Measurements from ENCODE around the gene HNRNPD.
"Not testable (repeated sequence)": the region's sequence is repeated elsewhere in the genome, so short reads cannot be mapped to it uniquely, and the experiment has no call there.

Gene HNRNPD

DNA sequence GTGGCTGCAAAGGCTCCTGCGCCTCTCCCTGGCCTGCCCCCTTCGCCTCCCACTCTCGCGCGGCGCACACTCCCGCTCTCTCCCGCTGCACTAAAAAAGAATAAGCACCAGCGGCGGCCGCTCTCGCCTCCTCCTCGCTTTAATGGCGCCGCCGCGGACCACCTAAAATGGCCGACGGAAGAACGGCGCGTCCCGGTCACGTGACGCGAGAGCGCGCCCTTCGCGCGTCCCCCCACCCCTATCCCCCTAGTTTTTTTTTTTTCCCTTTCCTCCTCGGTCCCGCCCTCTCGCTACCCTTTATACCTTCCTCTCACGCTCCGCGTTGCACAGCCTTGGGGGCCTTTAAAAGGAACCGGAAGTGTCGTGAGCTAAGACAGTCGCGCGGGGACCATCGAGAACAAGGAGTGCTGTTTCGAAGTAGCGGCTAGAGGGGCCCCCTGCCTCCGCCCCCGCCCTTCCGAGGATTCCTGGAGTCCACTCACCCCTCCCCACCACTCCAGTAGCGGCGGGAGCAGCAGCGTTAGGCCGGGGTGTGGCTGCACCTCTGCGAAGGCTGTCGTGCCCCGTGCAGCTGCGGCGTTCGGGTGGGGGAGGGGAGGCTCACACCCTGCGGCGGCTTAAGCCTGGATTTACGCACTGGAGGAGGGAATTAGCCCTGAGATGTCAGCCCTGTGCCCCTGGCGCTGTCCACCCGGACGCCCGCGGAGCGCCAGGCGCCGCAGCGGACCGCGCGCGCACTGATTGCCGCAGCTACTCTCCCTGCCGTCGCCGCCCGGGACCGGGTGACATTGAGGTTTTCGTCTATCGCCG lies at the start of gene HNRNPD:
TSS of gene HNRNPD (minus strand) at position 176 of the 810 bp plus-strand sequence. CDS start 313 bp downstream, outside the sequence.
- peak; percentile 98 for DNase-seq

DNA sequence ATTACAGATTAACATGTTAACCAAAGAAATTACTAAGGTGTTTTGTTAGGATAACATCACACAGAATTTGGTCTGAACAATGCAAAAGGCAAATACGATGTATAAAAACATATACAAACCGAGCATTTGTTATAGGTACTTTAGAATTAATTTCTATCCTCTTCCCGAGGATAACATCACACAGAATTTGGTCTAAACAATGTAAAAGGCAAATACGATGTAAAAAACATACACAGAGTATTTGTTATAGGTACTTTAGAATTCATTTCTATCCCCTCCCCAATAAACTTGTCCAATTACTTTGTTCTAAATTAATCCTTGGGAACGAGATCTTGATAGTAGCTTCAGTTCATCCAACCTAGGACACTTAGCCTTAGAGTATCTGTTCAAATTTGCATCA lies 48.8 kb upstream of the HNRNPD start:
- DNase-seq = no peak

DNA sequence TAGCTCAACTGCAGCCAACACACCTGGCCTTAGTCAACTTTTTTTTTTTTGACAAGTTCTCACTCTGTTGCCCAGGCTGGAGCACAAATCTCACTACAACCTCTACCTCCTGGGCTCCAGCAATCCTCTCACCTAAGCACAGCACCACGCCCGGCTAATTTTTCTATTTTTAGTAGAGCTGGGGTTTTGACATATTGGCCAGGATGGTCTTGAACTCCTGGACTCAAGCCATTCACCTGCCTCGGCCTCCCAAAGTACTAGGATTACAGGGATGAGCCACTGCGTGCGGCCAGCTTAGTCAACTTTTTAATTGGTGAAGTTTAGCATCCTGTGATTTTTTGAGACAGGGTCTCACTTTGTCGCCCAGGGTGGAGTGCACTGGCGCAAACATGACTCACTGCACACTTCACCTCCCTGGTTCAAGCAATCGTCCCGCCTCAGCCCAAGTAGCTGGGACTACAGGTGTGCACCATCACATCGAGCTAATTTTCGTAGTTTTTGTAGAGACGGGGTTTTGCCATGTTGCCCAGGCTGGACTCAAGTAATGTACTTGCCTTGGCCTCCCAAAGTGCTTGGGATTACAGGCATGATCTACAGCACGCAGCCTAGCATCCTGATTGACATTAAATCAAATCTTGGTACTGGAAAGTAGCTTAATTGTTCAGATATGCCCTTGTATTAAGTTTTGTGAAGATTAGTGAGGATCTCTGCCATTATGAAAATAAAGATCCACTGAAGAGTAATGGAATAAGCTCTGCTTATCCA lies 48.2 kb upstream of the HNRNPD start:
- no peak for DNase-seq

- DNase-seq = no peak
These were observed 45.7 kb upstream of the HNRNPD start for GRCh38 chr4:82419451-82419850.

DNA sequence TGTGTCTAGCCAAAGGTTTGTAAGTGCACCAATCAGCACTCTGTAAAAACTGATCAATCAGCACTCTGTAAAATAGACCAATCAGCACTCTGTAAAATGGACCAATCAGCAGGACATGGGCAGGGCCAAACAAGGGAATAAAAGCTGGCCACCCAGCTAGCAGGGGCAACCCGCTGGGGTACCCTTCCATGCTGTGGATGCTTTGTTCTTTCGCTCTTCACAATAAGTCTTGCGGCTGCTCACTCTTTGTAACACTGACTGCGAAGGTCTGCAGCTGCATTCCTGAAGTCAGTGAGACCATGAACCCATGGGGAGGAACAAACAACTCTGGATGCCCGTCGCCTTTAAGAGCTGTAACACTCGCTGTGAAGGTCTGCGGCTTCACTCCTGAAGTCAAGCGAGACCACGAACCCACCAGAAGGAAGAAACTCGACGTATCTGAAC lies 42.2 kb upstream of the HNRNPD start:
- DNase-seq = no peak

DNA sequence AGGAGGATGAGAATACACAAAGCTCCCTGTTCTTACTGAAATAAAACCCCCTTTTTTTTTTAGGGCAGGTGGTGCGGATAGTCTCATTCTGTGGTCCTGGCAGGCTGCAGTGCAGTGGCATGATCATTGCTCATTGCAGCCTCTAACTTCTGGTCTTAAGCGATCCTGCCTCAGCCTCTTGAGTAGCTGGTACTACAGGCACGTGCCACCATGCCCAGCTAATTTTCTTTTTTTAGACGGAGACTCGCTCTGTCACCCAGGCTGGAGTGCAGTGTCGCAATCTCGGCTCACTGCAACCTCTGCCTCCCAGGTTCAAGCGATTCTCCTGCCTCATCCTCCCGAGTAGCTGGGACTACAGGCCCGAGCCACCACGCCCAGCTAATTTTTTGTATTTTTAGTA lies 41.3 kb upstream of the HNRNPD start:
- not testable (repeated sequence) for DNase-seq

GRCh38 chr4:82403725-82404124 lies 29.9 kb upstream of the HNRNPD start:
- DNase-seq = no peak

- no peak for DNase-seq
These were observed 28.5 kb upstream of the HNRNPD start for GRCh38 chr4:82402196-82402775.

DNA sequence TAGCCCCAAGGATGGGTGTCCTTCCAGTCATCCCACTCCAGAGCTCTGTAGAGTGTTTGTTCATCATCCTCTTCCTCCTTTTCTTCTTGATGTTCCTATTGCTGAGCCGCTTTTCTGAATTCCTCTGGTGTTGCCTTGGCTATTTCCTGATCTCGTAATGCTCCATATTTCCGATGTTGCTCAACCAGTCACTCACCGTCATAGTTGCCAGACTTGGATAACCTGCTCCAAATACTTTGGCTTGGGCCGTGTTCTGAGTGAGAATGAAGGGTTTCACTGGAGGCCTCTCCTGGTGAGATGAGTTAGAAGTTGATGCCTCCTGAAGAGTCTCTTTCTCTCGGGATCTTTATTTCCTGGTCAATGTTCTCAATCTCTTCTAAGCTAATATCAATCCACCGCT lies 27.8 kb upstream of the HNRNPD start:
- no peak for DNase-seq

DNA sequence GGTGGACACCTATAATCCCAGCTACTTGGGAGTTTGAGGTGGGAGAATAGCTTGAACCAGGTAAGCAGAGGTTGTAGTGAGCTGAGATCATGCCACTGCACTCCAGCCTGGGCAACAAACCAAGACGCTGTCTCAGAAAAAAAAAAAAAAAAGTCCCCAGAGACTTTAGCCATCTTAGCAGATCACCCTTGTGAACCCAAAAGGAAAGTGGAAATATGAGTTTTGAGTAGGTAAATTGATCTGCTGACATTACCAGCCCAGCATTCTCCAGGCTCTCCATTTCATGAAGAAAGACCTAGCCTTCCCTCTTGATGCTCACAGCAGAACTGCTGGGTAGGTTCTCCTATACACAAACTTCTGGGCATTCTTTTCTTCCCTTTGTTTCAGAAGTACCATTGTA lies 24.5 kb upstream of the HNRNPD start:
- DNase-seq = no peak

DNA sequence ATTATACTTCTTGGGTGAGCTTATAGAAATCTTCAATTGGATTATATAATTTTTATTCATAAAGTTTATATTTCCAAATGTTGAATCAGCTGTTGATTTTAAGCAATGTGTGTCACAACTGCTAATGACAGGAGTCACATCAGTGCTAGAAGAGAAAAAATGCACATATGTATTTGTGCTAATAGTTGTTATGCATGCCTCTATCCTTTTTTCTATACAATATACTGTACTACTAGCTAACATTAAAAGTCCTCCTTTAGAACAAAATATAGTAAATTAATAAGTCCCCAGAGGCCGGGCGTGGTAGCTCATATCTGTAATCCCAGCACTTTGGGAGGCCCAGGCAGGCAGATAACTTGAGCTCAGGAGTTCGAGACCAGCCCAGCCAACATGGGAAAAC lies 23.7 kb upstream of the HNRNPD start:
- DNase-seq = no peak

DNA sequence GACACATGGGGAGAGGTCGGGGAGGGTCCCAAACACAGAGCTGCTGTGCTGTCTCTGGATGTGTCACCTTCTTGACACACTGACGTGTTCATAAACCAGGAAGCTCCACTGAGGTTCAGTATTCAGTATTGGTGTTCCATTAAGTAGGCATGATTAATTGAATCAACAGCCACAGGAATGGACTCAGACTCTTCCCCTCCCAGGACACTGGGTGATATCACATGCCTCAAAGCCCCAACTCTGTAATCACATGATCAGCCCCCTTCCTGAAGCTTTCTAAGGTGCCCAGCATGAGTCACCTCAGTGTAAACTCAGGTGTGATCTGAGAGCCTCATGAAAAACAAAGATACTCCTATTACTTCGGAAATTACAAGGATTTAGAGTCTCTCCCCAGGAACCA lies 21.1 kb upstream of the HNRNPD start:
- DNase-seq = no peak

GRCh38 chr4:82390061-82390460 lies 16.3 kb upstream of the HNRNPD start:
- DNase-seq = not testable (repeated sequence)

GRCh38 chr4:82388405-82388804 lies 14.6 kb upstream of the HNRNPD start:
- DNase-seq = no peak

GRCh38 chr4:82386312-82386711 lies 12.5 kb upstream of the HNRNPD start:
- not testable (repeated sequence) for DNase-seq

GRCh38 chr4:82382751-82383150 lies 9.0 kb upstream of the HNRNPD start:
- no peak for DNase-seq

GRCh38 chr4:82381661-82382296 lies 8.0 kb upstream of the HNRNPD start:
- no peak for DNase-seq

- DNase-seq = no peak
These were observed 7.4 kb upstream of the HNRNPD start for GRCh38 chr4:82381235-82381634.

DNA sequence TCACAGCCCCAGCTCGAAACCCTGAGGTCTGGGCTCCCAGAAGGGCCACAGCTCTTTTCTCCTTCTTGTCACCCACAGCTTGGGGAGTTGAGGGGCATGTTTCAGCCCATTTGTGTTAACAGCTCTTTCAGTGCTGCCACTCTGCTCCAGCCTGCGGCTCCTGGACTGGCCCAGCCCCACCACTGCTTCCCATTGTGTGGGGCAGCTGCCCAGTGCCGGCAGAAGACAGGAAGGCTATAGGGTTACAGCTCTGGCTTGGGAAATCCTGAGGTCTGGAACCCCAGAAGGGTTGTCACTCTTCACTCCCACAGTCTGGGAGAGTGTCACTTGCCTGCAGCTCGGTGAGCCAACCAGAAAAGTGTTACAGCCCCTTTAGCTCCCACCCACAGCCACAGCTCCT lies 7.0 kb upstream of the HNRNPD start:
- no peak for DNase-seq

- peak in 1 of 2 experiments; percentile 1 for DNase-seq
These were observed 6.6 kb upstream of the HNRNPD start for GRCh38 chr4:82380344-82380743.

GRCh38 chr4:82376109-82376508 lies 2.3 kb upstream of the HNRNPD start:
- no peak for DNase-seq

- DNase-seq = peak in 1 of 2 experiments; percentile 46
These were observed 340 bp downstream of the HNRNPD start for GRCh38 chr4:82373486-82373815.

Data from NCI-H526 (cell line).